Keratinocyte (primary cell): ENCODE results near the gene MADD. TPM values are rescaled to one million over a fixed set of nuclear protein-coding genes. Genes with fewer than 3 reads are reported as not detected.

Source experiments
- DNase-seq: peaks from one replicate; pipeline ENCODE4 v3.0.0-alpha.2; 2011; ENCODE audit warnings: low read depth, missing footprints, low spot score
- FAIRE-seq: peaks from 2 replicates; lab custom pipeline; 2011; peaks lifted over from hg19 to GRCh38; lab: Jason Lieb, UNC
- H2AFZ ChIP-seq: 2 replicates; pipeline ENCODE4 v1.6.0; 2012; ENCODE audit warnings: low read length, control low read depth, inconsistent platforms; ENCODE audit not compliant: control insufficient read depth
- H3K27ac ChIP-seq: 2 replicates; pipeline ENCODE4 v1.5.1; 2011; ENCODE audit warnings: low read length; ENCODE audit not compliant: control insufficient read depth, insufficient read depth
- H3K27me3 ChIP-seq: 3 replicates; pipeline ENCODE4 v1.6.0; 2011; ENCODE audit warnings: low read length; ENCODE audit not compliant: control insufficient read depth, insufficient read depth; ENCODE audit errors: extremely low read depth
- H3K36me3 ChIP-seq, 2 experiments: 2 replicates in 1 of 2; 3 replicates in 1 of 2; pipeline ENCODE4 v1.5.1; 2011; ENCODE audit warnings: low read length in 2 of 2, mild to moderate bottlenecking in 1 of 2; ENCODE audit not compliant: control insufficient read depth in 2 of 2, insufficient read depth in 2 of 2; ENCODE audit errors: extremely low read depth in 1 of 2
- H3K4me1 ChIP-seq: 3 replicates; pipeline ENCODE4 v1.5.1; 2011; ENCODE audit warnings: low read length; ENCODE audit not compliant: control insufficient read depth, insufficient read depth; ENCODE audit errors: extremely low read depth
- H3K4me2 ChIP-seq: 3 replicates; pipeline ENCODE4 v1.6.0; 2011; ENCODE audit warnings: low read depth, low read length; ENCODE audit not compliant: control insufficient read depth, insufficient read depth; ENCODE audit errors: extremely low read depth
- H3K4me3 ChIP-seq, 3 experiments: fragments of 200-600 bp in 1 of 3; sonication (generic) in 1 of 3; 2 replicates in 2 of 3; 3 replicates in 1 of 3; pipeline ENCODE4 v1.5.1; 2011 to 2016; ENCODE audit warnings: low read length in 3 of 3, mild to moderate bottlenecking in 3 of 3, control low read depth in 2 of 3, inconsistent platforms in 1 of 3, low read depth in 1 of 3, mixed read lengths in 1 of 3, mixed run types in 1 of 3, moderate library complexity in 1 of 3; ENCODE audit not compliant: control insufficient read depth in 2 of 3, insufficient read depth in 2 of 3; ENCODE audit errors: extremely low read depth in 1 of 3
- H3K79me2 ChIP-seq: 2 replicates; pipeline ENCODE4 v1.6.0; 2012; ENCODE audit warnings: low read length; ENCODE audit not compliant: control insufficient read depth, insufficient read depth
- H3K9ac ChIP-seq: 3 replicates; pipeline ENCODE4 v1.6.0; 2011; ENCODE audit warnings: low read length; ENCODE audit not compliant: control insufficient read depth, insufficient read depth; ENCODE audit errors: extremely low read depth
- H3K9me1 ChIP-seq: 3 replicates; pipeline ENCODE4 v1.6.0; 2011; ENCODE audit warnings: low read length; ENCODE audit not compliant: control insufficient read depth, insufficient read depth; ENCODE audit errors: extremely low read depth
- H3K9me3 ChIP-seq: 2 replicates; pipeline ENCODE4 v1.5.1; 2012; ENCODE audit warnings: low read depth, low read length; ENCODE audit not compliant: control insufficient read depth
- H4K20me1 ChIP-seq: 3 replicates; pipeline ENCODE4 v1.6.0; 2011; ENCODE audit warnings: low read length; ENCODE audit not compliant: control insufficient read depth, insufficient read depth; ENCODE audit errors: extremely low read depth
- EZH2 ChIP-seq: IDR thresholded peaks from one replicate; pipeline ENCODE4 v1.6.1; 2012; ENCODE audit warnings: inconsistent platforms, mild to moderate bottlenecking, low read length, moderate library complexity
- dilution Hi-C: fragments of 300-500 bp; cut with MboI; formaldehyde crosslinking; loops from one replicate; pipeline ENCODE4 v1.7.0; 2020; ENCODE audit warnings: low sequenced_read_pairs; ENCODE audit not compliant: extremely low pct_ligation_motif_present
- polyA plus RNA-seq, 5 experiments: library from polyadenylated mRNA; depleted of rRNA in 3 of 5; stranded (reverse) in 3 of 5; stranded (forward) in 1 of 5; unstranded in 1 of 5; fragments of >200 nt; gene quantifications; 1 replicate in 1 of 5; 2 replicates in 3 of 5; 3 replicates in 1 of 5; pipeline versions ENCODE4 v1.2.1 to v1.2.3, GENCODE V29; 2011 to 2012; ENCODE audit warnings: missing spikeins in 2 of 5, low read depth in 1 of 5, low replicate concordance in 1 of 5
- TF ChIP-seq, protein P1 (sequence below), 3 experiments: IDR thresholded peaks in 1 of 3; conservative IDR thresholded peaks in 1 of 3; optimal IDR thresholded peaks in 1 of 3; 2 replicates in 2 of 3; 3 replicates in 1 of 3; pipeline versions ENCODE3 to v1.5.1; 2011; ENCODE audit warnings: low read length in 3 of 3, mild to moderate bottlenecking in 3 of 3, moderate library complexity in 2 of 3, control low read depth in 1 of 3, inconsistent platforms in 1 of 3; ENCODE audit not compliant: insufficient read depth in 2 of 3; ENCODE audit errors: extremely low read depth in 1 of 3

MADD gene
- polyA plus RNA-seq, 1 donor (not counting 4 experiments of a cell fraction or from before 2014, with no cell fraction given): 11.9 TPM

DNA sequence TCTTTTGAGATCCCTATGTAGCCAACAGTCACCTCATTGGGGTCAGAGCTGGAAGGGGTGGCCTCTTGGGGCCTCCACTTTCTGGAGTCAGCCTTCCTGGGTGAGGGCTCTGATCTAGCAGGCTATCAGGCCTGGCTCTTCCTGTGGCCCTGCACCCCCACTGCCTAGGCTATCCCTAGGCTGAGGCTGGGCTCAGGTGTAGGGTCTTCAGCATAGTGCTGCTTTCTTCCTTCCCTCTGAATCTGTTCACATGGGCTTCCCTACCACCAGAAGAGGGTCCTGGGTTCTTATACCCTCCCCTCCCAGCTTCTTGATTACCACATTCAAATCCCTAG, 108.9 kb downstream of the MADD start:
- Histone ChIP-seq H3K27me3 (no peaks in the 10 kb centered on the region), H3K4me2 (no peak overlapping the region), H3K4me3 (no peak overlapping the region), H3K9ac (no peak overlapping the region), H2AFZ (no peak overlapping the region), H3K27ac (no peak overlapping the region), H3K9me1 (no peaks in the 10 kb centered on the region), H4K20me1 (no peaks in the 10 kb centered on the region), H3K36me3 (no peaks in the 10 kb centered on the region), H3K9me3 (no peaks in the 10 kb centered on the region), H3K79me2 (no peaks in the 10 kb centered on the region), H3K4me1 (peaks cover 6% of the 10 kb centered on the region)
- FAIRE-seq (no peak), DNase-seq (no peak)
- dilution Hi-C loops: no loop called here
- TF ChIP-seq EZH2: no peak
- TF ChIP-seq, protein P1, sequence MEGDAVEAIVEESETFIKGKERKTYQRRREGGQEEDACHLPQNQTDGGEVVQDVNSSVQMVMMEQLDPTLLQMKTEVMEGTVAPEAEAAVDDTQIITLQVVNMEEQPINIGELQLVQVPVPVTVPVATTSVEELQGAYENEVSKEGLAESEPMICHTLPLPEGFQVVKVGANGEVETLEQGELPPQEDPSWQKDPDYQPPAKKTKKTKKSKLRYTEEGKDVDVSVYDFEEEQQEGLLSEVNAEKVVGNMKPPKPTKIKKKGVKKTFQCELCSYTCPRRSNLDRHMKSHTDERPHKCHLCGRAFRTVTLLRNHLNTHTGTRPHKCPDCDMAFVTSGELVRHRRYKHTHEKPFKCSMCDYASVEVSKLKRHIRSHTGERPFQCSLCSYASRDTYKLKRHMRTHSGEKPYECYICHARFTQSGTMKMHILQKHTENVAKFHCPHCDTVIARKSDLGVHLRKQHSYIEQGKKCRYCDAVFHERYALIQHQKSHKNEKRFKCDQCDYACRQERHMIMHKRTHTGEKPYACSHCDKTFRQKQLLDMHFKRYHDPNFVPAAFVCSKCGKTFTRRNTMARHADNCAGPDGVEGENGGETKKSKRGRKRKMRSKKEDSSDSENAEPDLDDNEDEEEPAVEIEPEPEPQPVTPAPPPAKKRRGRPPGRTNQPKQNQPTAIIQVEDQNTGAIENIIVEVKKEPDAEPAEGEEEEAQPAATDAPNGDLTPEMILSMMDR (optimal IDR thresholded peaks at IDR 0.05 in 1 of 3, IDR thresholded peaks at IDR 0.05 in 1 of 3, conservative IDR thresholded peaks at IDR 0.05 in 1 of 3; ENCODE audit: extremely low read depth in 1 of 3, insufficient read depth in 2 of 3, low read length in 3 of 3): no peak

DNA sequence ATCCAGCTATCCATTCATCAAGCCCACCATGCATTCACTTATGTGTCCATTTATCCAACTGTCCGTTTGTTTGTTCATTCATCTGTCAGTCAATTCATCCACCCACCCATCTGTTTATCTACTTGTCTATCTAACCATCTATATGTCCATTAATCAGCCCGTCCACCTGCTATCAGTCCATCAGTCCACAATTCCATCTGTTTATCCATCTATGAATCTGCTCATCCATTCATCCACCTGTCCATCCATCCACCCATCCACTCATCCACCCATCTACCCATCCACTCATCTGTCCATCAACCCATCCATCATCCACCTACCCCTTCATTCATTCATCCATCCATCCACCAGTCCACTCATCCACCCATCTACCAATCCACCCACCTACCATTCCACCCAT, 109.4 kb downstream of the MADD start:
- Histone ChIP-seq H3K9me1 (no peaks in the 10 kb centered on the region), H3K79me2 (no peaks in the 10 kb centered on the region), H3K9ac (no peak overlapping the region), H3K4me3 (no peak overlapping the region), H3K4me2 (no peak overlapping the region), H2AFZ (no peak overlapping the region), H3K27ac (no peak overlapping the region), H3K9me3 (no peaks in the 10 kb centered on the region), H4K20me1 (no peaks in the 10 kb centered on the region), H3K4me1 (peaks cover 4% of the 10 kb centered on the region), H3K36me3 (no peaks in the 10 kb centered on the region), H3K27me3 (no peaks in the 10 kb centered on the region)
- DNase-seq: no peak
- TF ChIP-seq EZH2: no peak
- TF ChIP-seq, protein P1 (optimal IDR thresholded peaks at IDR 0.05 in 1 of 3, IDR thresholded peaks at IDR 0.05 in 1 of 3, conservative IDR thresholded peaks at IDR 0.05 in 1 of 3; ENCODE audit: extremely low read depth in 1 of 3, insufficient read depth in 2 of 3, low read length in 3 of 3): no peak
- dilution Hi-C loops: no loop called here
- FAIRE-seq: no peak

Other genes with a start within 250 kb of the MADD start
- 51.0 to 79.9 TPM (median 55.2 TPM) in 3 replicates for gene ARFGAP2, start 93.3 kb upstream of the MADD start, polyA plus RNA-seq
- gene PACSIN3, start 83.7 kb upstream of the MADD start, polyA plus RNA-seq: 28.1 to 32.9 TPM (median 32.6 TPM) in 3 replicates
- 34.9 to 50.5 TPM (median 45.0 TPM) in 3 replicates for gene DDB2, start 55.2 kb upstream of the MADD start, polyA plus RNA-seq
- 10.9 to 19.8 TPM (median 11.5 TPM) in 3 replicates for gene ACP2, start 21.3 kb upstream of the MADD start, polyA plus RNA-seq
- gene NR1H3, start 12.1 kb upstream of the MADD start, polyA plus RNA-seq: 7.6 to 10.3 TPM (median 9.1 TPM) in 3 replicates
- gene MYBPC3, start 82.6 kb downstream of the MADD start, polyA plus RNA-seq: not detected in 3 replicates
- gene SPI1, start 108.4 kb downstream of the MADD start, polyA plus RNA-seq: not detected in 3 replicates
- 35.3 to 62.3 TPM (median 59.9 TPM) in 3 replicates for gene SLC39A13, start 138.5 kb downstream of the MADD start, polyA plus RNA-seq
- gene PSMC3, start 156.3 kb downstream of the MADD start, polyA plus RNA-seq: 96.1 to 172 TPM (median 156 TPM) in 3 replicates
- 0.07 to 0.44 TPM (median 0.28 TPM) in 3 replicates for gene RAPSN, start 179.0 kb downstream of the MADD start, polyA plus RNA-seq